Hepatocyte (in vitro differentiated cells): Measurements from ENCODE around the gene EIF3B.

Source experiments
- EZH2 ChIP-seq: fragments of 200-600 bp; sonication (generic); IDR thresholded peaks from 2 replicates; pipeline ENCODE4 v1.6.1; 2016; ENCODE audit warnings: antibody characterized with exemption, mild to moderate bottlenecking, borderline replicate concordance
- EZH2phosphoT487 ChIP-seq: fragments of 200-600 bp; sonication (generic); IDR thresholded peaks from one replicate; pipeline ENCODE4 v1.6.1; 2018; ENCODE audit warnings: antibody characterized with exemption, mild to moderate bottlenecking, low read depth, moderate library complexity; ENCODE audit not compliant: unreplicated experiment, severe bottlenecking
- TF ChIP-seq, protein P1 (sequence below): fragments of 200-600 bp; sonication (generic); IDR thresholded peaks from 2 replicates; pipeline ENCODE4 v1.5.1; 2016; ENCODE audit warnings: antibody characterized with exemption, mild to moderate bottlenecking; ENCODE audit not compliant: poor library complexity

DNA sequence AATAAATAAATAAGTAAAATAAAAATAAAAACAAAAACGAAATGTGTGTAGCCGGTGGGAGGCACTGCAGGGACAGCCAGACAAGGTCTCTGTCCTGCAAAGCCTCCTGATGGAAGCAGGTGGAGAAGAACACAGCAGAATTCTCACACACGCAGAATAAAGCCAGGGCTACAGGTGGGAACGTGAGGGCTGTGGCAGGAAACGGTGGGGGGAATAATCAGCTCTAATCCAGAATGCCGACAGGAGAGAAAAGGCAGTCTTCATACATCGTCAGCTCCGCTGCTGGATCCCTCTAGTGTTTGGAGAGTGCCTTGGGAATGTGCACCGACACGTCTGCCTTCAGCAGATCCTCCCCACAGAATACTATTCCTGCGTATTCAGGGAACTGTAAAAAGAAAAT, 33.6 kb upstream of the EIF3B start:
- TF ChIP-seq, protein P1, sequence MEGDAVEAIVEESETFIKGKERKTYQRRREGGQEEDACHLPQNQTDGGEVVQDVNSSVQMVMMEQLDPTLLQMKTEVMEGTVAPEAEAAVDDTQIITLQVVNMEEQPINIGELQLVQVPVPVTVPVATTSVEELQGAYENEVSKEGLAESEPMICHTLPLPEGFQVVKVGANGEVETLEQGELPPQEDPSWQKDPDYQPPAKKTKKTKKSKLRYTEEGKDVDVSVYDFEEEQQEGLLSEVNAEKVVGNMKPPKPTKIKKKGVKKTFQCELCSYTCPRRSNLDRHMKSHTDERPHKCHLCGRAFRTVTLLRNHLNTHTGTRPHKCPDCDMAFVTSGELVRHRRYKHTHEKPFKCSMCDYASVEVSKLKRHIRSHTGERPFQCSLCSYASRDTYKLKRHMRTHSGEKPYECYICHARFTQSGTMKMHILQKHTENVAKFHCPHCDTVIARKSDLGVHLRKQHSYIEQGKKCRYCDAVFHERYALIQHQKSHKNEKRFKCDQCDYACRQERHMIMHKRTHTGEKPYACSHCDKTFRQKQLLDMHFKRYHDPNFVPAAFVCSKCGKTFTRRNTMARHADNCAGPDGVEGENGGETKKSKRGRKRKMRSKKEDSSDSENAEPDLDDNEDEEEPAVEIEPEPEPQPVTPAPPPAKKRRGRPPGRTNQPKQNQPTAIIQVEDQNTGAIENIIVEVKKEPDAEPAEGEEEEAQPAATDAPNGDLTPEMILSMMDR, result peak; percentile 23
- TF ChIP-seq EZH2phosphoT487 (no peak), EZH2 (no peak)
